Astrocyte of the hippocampus (primary cell): ENCODE measurements around the gene SPOCK1.
A peak's percentile ranks its signal among the peaks of the same experiment; 100 is the strongest.
"Not testable (repeated sequence)": the region's sequence is repeated elsewhere in the genome, so short reads cannot be mapped to it uniquely, and the experiment has no call there.

Experiments
- DNase-seq: peaks from one replicate; pipeline ENCODE4 v3.0.0; 2011; ENCODE audit warnings: low read depth, low spot score

The SPOCK1 gene

GRCh38 chr5:137498736-137499505, at the start of gene SPOCK1:
Gene SPOCK1, minus strand, starts transcription at chr5:137499326.
- peak; percentile 95 for DNase-seq

DNA sequence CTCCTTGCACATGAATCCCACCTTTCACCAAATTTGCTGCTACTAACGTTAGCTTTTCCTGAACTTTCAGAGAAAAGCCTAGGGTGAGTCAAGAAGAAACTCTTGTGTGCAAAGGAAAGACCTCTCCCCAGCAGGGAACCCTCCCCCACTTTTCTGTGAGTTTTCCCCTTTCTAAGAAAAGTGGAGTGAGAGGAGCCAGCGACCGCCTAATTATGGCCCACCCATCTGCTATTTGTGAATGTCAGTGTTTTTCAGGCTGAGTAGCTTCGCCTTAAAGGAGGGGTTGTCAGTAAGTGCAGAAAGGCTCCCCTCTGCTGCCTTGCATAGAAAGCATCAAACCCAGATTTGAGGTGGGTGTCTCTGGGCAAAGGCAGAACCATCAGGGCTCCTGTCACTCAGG, 46.8 kb upstream of the SPOCK1 start:
- DNase-seq = no peak

DNA sequence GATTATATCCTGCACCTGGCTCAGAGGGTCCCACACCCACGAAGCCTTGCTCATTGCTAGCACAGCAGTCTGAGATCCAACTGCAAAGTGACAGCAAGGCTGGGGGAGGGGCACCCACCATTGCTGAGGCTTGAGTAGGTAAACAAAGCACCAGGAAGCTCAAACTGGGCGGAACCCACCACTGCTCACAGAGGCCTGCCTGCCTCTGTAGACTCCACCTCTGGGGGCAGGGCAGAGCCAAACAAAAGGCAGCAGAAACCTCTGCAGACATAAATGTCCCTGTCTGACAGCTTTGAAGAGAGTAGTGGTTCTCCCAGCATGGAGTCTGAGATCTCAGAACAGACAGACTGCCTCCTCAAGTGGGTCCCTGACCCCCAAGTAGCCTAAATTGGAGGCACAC, 36.3 kb upstream of the SPOCK1 start:
- DNase-seq = not testable (repeated sequence)

DNA sequence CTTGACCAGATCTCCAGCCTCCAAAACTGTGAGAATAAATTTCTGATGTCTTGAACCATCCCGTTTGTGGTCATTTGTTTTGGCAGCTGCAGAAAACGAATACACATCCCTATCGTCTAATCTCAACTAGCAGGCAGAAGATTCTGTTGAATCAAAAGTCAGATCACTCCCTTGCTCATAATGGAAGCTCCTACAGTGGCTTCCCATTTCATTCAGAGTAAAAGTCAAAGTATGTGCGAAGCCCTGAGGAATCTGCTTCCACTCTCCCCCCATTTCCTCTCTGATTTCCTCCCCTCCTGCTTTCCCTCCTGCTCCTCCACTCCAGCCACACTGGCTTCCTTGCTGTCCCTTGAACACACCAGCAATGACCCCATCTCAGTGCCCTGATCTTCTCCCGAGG, 34.8 kb upstream of the SPOCK1 start:
- no peak for DNase-seq

- DNase-seq = no peak
Measured at GRCh38 chr5:137531266-137531665, 32.1 kb upstream of the SPOCK1 start.

DNA sequence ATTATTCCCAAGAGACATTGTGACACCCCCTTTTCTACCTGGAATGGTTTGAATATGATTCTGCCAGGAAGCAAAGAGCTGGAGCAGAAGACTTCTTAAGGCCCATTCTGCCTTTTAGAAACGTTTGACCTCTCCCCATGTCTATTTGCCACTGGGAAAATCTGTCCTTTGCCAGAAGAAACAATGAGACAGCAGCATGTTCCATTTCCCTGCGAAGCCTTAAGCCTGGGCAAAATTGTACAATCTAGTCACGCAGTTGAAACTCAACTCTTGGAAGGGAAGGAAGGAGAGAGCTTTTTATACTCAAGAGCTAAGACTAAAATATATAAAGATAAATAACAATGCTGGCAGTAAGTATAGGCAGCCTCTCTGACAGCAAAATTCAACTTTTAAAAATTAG, 22.1 kb upstream of the SPOCK1 start:
- no peak for DNase-seq

DNA sequence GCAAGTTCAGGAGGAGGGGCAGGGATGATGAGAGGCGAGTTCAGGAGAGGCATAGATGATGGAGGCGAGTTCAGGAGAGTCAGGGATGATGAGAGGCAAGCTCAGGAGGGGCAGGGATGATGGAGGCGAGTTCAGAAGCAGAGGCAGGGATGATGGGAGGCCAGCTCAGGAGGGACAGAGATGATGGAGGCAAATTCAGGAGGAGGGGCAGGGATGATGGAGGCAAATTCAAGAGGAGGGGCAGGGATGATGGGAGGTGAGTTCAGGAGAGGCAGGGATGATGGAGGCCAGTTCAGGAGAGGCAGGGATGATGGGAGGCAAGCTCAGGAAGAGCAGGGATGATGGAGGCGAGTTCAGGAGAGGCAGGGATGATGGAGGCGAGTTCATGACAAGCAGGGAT, 17.8 kb upstream of the SPOCK1 start:
- DNase-seq = no peak

DNA sequence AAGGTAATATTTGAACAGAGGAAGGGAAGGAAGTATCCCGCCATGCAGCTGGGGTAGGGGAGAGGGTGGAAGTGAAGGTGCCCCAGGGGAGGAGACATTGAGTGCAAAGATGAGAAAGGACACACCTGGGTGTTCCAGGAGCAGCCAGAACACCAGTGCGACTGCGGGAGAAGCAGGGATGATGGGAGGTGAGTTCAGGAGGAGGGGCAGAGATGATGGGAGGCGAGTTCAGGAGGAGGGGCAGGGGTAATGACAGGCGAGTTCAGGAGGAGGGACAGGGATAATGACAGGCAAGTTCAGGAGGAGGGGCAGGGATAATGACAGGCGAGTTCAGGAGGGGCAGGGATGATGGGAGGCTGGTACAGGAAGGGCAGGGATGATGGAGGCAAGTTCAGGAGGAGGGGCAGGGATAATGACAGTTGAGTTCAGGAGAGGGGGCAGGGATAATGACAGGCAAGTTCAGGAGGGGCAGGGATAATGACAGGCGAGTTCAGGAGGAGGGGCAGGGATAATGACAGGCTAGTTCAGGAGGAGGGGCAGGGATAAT, 17.2 kb upstream of the SPOCK1 start:
- no peak for DNase-seq

GRCh38 chr5:137515238-137515637, 16.1 kb upstream of the SPOCK1 start:
- DNase-seq = no peak

DNA sequence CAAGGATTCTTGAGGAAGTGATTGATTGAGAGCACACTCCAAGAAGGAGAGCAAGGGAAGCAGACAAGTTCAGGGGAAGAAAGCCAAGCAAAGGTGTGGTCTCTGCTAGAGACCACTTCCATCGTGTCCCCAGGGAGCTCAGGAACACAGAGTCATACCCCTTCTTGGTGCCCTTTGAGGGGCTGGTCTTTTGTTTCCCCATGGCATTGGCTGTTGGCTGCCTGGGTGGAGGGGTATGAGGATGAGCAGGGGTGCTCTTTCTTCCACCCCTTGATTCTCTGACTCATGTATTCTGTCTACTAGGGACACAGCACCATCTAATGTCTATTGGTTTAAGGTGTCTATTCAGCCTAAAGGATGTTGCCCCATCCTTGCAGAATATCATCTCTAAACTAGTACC, 11.5 kb upstream of the SPOCK1 start:
- no peak for DNase-seq

- no peak for DNase-seq
Measured at GRCh38 chr5:137507150-137507549, 8.0 kb upstream of the SPOCK1 start.

- no peak for DNase-seq
Measured at GRCh38 chr5:137506296-137506695, 7.2 kb upstream of the SPOCK1 start.

GRCh38 chr5:137504916-137505315, 5.8 kb upstream of the SPOCK1 start:
- DNase-seq = no peak

GRCh38 chr5:137503456-137503855, 4.3 kb upstream of the SPOCK1 start:
- no peak for DNase-seq

GRCh38 chr5:137502632-137503031, 3.5 kb upstream of the SPOCK1 start:
- DNase-seq = no peak

DNA sequence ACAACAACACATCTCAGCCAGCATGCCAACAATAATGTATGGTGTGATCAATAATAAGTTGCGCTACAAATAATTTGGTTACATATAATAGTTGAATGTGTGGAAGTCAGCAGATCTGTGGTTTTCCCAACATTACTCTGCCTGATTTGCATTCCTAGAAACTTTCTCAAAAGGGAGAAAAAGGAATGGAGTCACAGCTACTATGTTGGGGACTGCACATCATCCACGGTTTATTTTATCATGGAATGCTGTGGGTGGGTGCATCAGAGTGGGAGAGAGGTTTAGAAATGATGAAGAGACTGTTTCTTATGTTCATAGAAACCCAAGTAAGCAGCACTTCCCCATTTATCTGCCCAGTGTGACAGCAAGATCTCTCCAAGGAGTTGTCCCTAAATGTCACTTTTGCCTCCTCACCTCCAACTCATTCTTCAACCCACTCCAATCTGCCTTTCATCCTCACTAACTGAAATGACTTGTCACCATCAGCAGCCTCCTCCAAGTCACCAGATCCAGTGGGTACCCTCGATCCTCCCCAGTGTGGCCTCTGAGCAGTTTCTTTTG, 2.8 kb upstream of the SPOCK1 start:
- DNase-seq = no peak

GRCh38 chr5:137501226-137501625, 2.1 kb upstream of the SPOCK1 start:
- no peak for DNase-seq

DNA sequence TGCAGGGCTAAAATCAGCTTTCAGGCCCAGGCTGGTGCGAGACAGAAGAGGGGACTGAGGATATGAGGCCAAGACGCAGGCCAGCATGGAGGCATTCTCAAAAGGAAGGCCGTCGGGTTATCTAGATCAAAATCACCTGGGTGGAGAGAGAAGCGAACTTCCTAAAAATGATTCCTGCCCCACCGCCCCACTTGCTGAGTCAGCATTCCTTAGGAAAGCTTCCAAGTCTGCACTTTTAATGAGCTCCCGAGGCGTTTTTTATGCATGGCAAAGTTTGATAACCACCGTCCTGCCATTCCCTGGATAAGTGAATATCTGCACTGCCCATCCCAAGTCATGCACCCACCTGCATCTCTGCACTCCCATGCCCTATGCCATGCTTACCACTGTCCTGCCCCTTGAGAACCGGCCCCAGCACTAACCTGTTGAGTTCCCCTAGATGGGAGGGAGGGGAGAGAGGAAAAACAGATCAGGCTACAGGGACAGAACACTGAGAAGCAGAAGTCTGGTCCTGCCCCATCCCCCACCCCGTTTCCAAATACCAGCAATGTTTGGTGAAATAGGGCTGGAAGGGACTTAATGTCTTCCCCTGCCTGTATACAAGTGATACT, 1.6 kb upstream of the SPOCK1 start:
- DNase-seq = no peak

DNA sequence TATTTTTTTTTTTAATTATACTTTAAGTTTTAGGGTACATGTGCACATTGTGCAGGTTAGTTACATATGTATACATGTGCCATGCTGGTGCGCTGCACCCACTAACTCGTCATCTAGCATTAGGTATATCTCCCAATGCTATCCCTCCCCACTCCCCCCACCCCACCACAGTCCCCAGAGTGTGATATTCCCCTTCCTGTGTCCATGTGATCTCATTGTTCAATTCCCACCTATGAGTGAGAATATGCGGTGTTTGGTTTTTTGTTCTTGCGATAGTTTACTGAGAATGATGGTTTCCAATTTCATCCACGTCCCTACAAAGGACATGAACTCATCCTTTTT, 351 bp upstream of the SPOCK1 start:
- DNase-seq = not testable (repeated sequence)

DNA sequence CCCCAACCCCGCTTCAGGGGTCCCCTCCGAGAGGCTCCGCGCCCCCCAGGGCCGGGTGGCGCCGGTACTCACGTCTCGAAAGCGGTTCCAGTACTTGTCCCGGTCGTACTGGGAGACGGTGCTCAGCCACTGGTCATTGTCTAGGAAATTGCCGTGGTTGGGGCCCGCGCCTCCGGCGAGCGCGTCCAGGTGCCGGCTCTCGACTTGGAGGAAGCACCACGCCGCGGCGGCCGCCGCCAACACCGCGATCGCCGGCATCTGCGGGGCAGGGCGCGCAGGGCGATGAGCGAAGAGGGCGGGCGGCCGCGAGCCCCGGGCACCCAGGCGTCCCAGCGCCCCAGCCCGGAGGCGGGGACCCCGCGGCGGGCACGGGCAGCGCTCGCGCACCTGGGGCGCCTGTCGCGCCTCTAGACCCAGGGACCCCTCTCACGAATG, 808 bp downstream of the SPOCK1 start:
- peak; percentile 73 for DNase-seq

- DNase-seq = peak; percentile 20
Measured at GRCh38 chr5:137497396-137498290, 1.5 kb downstream of the SPOCK1 start.

DNA sequence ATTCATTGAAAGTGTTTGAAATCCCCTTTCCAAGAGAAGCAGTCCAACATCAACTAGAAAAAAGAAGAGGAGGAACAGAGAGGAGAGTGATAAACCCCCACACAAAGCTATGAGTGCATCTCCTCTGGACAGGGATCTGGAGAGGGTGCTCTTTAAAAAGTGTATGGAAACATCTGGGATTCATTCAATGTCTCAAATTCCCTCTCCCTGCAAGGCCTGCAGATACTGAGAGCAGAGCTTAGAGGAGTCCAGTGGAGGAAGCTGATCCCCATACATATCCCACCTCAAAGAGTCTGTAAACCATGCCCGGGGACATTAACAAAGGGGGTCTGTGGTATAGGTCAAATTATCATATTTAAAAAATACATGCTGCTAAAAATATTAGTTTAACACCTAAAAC, 2.2 kb downstream of the SPOCK1 start:
- DNase-seq = no peak
